CD4-positive, alpha-beta T cell (primary cell): ENCODE data around the gene OOSP2. TPM values are rescaled to one million over a fixed set of nuclear protein-coding genes. Genes with fewer than 3 reads are reported as not detected.

Experiments used
- ATAC-seq: fragments of 200-7000 bp; cut with Tn5 transposase; one replicate; pipeline ENCODE4 v1.10.0; 2022; ENCODE audit warnings: mild to moderate bottlenecking; ENCODE audit not compliant: poor library complexity
- CTCF ChIA-PET: fragments of 350-600 bp; sonication (Branson Sonifier 250); formaldehyde crosslinking; loops from one replicate; lab custom pipeline; 2021; ENCODE audit warnings: antibody characterized with exemption, inconsistent platforms; lab: Charles Lee
- POLR2A ChIA-PET: fragments of 350-600 bp; sonication (Branson Sonifier 250); formaldehyde crosslinking; loops from one replicate; lab custom pipeline; 2021; ENCODE audit warnings: antibody characterized with exemption, inconsistent platforms; lab: Charles Lee
- DNase-seq, 14 experiments: peaks; one replicate each; pipeline ENCODE4 v3.0.0-alpha.2; 2013 to 2020; ENCODE audit warnings: mixed read lengths in 2 of 14
- H3K27ac ChIP-seq, 2 donors: one replicate each; pipeline versions ENCODE4 v1.5.1 to v1.7.0; 2013; ENCODE audit warnings: low read length in 2 of 2, low read depth in 1 of 2, mild to moderate bottlenecking in 1 of 2
- H3K27me3 ChIP-seq, 2 experiments: 1 replicate in 1 of 2; 2 replicates in 1 of 2; pipeline versions ENCODE4 v1.6.1 to v1.7.0; 2013; ENCODE audit warnings: low read length in 2 of 2, control low read depth in 1 of 2, mild to moderate bottlenecking in 1 of 2, moderate library complexity in 1 of 2; ENCODE audit not compliant: insufficient read depth in 2 of 2, control insufficient read depth in 1 of 2
- H3K36me3 ChIP-seq: one replicate; pipeline ENCODE4 v1.6.1; 2013; ENCODE audit warnings: low read length, control low read depth; ENCODE audit not compliant: insufficient read depth
- H3K4me1 ChIP-seq: one replicate; pipeline ENCODE4 v1.6.1; 2013; ENCODE audit warnings: low read length, control low read depth; ENCODE audit not compliant: insufficient read depth
- H3K4me3 ChIP-seq: one replicate; pipeline ENCODE4 v1.5.1; 2013; ENCODE audit warnings: mild to moderate bottlenecking, low read length, moderate library complexity
- H3K9me3 ChIP-seq, 2 experiments: 1 replicate in 1 of 2; 2 replicates in 1 of 2; pipeline versions ENCODE4 v1.6.1 to v1.7.0; 2013; ENCODE audit warnings: low read length in 2 of 2, mild to moderate bottlenecking in 2 of 2, control low read depth in 1 of 2, moderate library complexity in 1 of 2; ENCODE audit not compliant: control insufficient read depth in 1 of 2, insufficient read depth in 1 of 2
- H3K27ac Mint-ChIP-seq: one replicate; pipeline ENCODE4 v1.8.0; 2020; ENCODE audit warnings: mixed read lengths
- H3K27me3 Mint-ChIP-seq: one replicate; pipeline ENCODE4 v1.8.0; 2021; ENCODE audit warnings: mixed read lengths
- H3K36me3 Mint-ChIP-seq: one replicate; pipeline ENCODE4 v1.8.0; 2021; ENCODE audit warnings: low read depth, mixed read lengths
- H3K4me1 Mint-ChIP-seq: one replicate; pipeline ENCODE4 v1.8.0; 2021; ENCODE audit warnings: low read depth, mixed read lengths
- H3K4me3 Mint-ChIP-seq: one replicate; pipeline ENCODE4 v1.8.0; 2020; ENCODE audit warnings: mild to moderate bottlenecking, mixed read lengths
- H3K9me3 Mint-ChIP-seq: one replicate; pipeline ENCODE4 v1.8.0; 2020; ENCODE audit warnings: mixed read lengths
- CTCF ChIP-seq: fragments of 200-600 bp; IDR thresholded peaks from one replicate; pipeline ENCODE4 v1.8.0; 2022; ENCODE audit warnings: antibody characterized with exemption, mild to moderate bottlenecking
- intact Hi-C, 2 experiments: fragments of 100-400 bp; cut with DNase I in 1 of 2; cut with micrococcal nuclease in 1 of 2; formaldehyde crosslinking; loops; one replicate each; pipeline versions ENCODE4 v1.15.1 to v1.9.0; 2023 to 2025; cut with DNase I, micrococcal nuclease
- total RNA-seq, 174 experiments: library from RNA in 2 of 174; stranded (reverse) in 2 of 174; gene quantifications; one replicate each; pipeline ENCODE4 v1.2.3 and lab custom pipeline; 2021 to 2026

The OOSP2 gene
- total RNA-seq, 2 experiments from 2014 or later, result not detected

- no peak for TF ChIP-seq CTCF
- intact Hi-C loops, result no loop called here
- no peaks in the 10 kb centered on the region for H3K9me3 ChIP-seq
- no peak overlapping the region for H3K27ac ChIP-seq
- Mint-ChIP-seq H3K4me3 (no peak overlapping the region), H3K36me3 (no peaks in the 10 kb centered on the region), H3K9me3 (no peaks in the 10 kb centered on the region), H3K27ac (no peak overlapping the region), H3K4me1 (no peaks in the 10 kb centered on the region), H3K27me3 (no peaks in the 10 kb centered on the region)
- DNase-seq, result no peak
- POLR2A ChIA-PET, result no interaction called here
- no peak for ATAC-seq
- no peaks in the 10 kb centered on the region for H3K4me1 ChIP-seq
- no peaks in the 10 kb centered on the region for H3K27me3 ChIP-seq
- CTCF ChIA-PET, result no interaction called here
- H3K4me3 ChIP-seq, result no peak overlapping the region
- no peaks in the 10 kb centered on the region for H3K36me3 ChIP-seq
Measured at GRCh38 chr11:60059052-60059451, 18.8 kb downstream of the OOSP2 start.

DNA sequence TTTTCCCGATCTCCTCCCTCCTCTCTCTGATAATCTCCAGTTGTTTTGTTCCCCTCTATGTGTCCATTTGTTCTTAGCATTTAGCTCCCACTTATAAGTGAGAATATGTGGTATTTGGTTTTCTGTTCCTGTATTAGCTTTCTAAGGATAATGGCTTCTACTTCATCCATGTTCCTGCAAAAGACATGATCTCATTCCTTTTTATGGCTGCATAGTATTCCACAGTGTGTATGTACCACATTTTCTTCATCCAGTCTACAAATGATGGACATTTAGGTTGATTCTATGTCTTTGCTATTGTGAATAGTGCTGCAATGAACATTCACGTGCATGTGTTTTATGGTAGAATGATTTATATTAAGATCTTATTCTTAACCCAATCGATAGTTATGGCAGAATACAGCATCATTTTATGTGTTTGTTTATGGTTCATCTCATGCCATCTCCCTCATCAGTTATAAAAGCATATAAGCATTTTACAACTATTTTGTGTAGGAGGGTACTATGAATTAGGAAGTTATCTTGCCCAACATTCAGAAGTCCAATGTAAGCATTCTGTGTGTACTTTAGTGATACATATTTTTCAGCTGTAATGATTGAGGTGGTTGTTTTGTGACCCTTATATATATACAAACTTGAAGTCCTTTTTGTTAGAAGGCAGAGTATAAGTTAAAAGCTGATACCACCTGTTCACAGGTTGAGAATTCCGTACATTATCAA is 19.5 kb downstream of the OOSP2 start:
- Mint-ChIP-seq H3K9me3 (no peaks in the 10 kb centered on the region), H3K27me3 (no peaks in the 10 kb centered on the region), H3K36me3 (no peaks in the 10 kb centered on the region), H3K27ac (no peak overlapping the region), H3K4me3 (no peak overlapping the region), H3K4me1 (no peaks in the 10 kb centered on the region)
- intact Hi-C loops, result no loop called here
- no peak overlapping the region for H3K27ac ChIP-seq
- TF ChIP-seq CTCF, result no peak
- ChIA-PET POLR2A (no interaction called here), CTCF (no interaction called here)
- H3K27me3 ChIP-seq, result no peaks in the 10 kb centered on the region
- DNase-seq, result no peak
- H3K9me3 ChIP-seq, result no peaks in the 10 kb centered on the region
- no peaks in the 10 kb centered on the region for H3K4me1 ChIP-seq
- ATAC-seq, result no peak
- H3K36me3 ChIP-seq, result no peaks in the 10 kb centered on the region
- H3K4me3 ChIP-seq, result no peak overlapping the region

GRCh38 chr11:60064111-60064510 is 23.9 kb downstream of the OOSP2 start:
- intact Hi-C loops, result no loop called here
- Histone ChIP-seq H3K9me3 (no peaks in the 10 kb centered on the region), H3K27ac (no peak overlapping the region), H3K36me3 (no peaks in the 10 kb centered on the region), H3K4me3 (no peak overlapping the region), H3K27me3 (no peaks in the 10 kb centered on the region), H3K4me1 (no peaks in the 10 kb centered on the region)
- Mint-ChIP-seq H3K27ac (no peak overlapping the region), H3K27me3 (no peaks in the 10 kb centered on the region), H3K4me3 (no peak overlapping the region), H3K9me3 (no peaks in the 10 kb centered on the region), H3K36me3 (no peaks in the 10 kb centered on the region), H3K4me1 (no peaks in the 10 kb centered on the region)
- POLR2A ChIA-PET, result no interaction called here
- no peak for TF ChIP-seq CTCF
- DNase-seq (peak in 3 of 14 experiments; percentile 1 to 16 (median 9)), ATAC-seq (no peak)
- CTCF ChIA-PET, result no interaction called here
